HG03280 (cell line): ENCODE results near the gene TMED1.

ENCODE experiments used
- ATAC-seq: cut with Tn5 transposase; IDR thresholded peaks from one replicate; pipeline ENCODE4 v1.9.1; 2021; ENCODE audit warnings: mild to moderate bottlenecking, moderate library complexity; ENCODE audit not compliant: unreplicated experiment

The TMED1 gene

GRCh38 chr19:10835089-10835753, 791 bp downstream of the TMED1 start:
- ATAC-seq, result no peak

DNA sequence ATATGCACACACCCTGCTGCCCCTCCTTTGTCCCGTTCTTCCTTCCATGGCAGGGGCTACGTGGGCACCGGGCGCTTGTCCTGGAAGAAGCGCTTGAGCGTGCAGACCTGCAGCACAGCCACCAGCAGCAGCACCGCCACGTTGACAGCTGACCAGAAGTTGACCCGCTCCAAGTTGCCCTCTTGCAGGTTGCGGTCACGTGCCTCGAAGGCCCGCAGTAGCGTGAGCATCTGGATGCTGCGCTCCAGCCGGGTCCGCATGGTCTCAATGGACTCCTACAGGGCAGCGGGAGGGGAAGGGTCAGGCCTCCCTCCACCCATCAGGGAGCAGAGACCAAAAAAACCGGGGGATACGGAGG, 3.1 kb downstream of the TMED1 start:
- no peak for ATAC-seq

DNA sequence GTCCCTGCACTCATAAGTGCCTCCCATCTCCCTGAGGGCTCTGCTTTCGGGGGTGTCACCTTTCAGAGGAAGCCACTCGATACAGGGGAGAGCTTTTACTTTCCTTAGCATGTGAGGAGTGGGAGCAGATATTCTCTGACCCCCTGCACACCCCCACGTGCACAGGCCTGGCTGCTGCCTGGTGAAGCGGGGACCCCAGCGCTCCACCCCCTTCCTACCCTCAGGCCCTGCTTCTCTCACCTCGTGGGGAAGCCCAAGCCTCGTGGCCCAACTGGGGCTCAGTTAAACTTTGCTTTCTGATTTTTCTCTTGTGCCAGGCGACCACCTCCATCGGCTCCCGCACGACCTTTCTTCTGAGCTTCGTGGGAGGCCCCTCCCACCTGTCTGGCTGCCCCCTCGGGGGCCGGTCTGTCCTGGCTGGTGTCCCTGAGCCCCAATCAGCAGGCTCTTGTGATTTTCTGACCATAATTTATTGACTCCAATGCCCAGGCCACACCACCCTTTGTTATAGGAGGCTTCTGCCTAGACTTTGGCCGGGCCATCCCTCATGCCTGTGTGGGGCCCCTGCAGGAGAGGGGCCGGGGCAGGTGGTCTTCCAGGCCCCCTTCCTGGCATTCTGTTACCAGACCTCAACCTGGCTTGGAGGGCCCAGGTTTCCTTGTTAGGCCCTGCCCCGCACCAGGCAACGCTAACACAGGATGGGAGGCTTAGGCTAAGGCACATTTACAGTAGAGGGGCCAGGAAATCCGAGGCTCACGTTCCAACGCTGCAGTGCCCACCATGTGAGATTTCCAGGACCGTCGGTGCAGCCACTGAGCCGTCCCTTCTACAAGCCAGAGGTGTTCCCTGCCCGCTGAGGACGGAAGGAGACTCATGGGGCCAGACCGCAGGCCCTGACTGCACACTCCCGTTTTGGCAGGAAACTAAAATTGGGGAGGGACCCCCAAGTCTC, 3.7 kb downstream of the TMED1 start:
- ATAC-seq, result no peak

DNA sequence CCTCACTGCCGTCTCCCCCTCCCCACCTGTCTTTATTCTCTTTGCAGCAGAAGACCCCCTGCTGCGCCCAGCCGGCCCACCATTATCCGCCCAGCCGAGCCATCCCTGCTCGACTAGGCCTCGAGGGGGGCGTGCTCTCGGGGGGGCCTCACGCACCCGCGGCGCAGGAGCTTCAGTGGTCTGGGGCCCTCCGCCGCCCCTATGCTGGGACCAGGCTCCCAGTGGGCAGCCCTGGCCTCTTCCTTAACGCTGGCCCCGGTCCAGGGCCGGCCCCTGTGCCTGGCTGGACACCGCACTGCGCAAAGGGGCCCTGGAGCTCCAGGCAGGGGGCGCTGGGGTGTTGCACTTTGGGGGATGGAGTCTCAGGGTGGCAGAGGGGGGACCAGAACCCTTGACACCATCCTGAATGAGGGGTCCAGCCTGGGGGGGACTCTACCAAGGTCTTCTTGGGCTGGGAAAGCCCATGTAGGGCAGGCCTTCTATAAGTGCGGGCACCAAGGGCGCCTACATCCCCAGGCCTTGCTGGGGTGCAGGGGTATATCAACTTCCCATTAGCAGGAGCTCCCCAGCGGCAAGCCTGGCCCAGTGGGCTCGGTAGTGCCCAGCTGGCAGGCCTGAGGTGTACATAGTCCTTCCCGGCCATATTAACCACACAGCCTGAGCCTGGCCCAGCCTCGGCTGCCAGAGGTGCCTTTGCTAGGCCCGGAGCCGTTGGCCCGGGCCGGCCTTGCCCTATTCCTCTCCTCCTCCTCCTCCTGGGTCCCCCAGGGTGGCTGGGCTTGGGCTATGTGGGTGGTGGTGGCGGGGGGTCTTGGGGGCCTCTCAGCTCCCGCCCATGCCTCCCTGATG, 4.9 kb downstream of the TMED1 start:
- no peak for ATAC-seq

GRCh38 chr19:10830370-10830769, 5.6 kb downstream of the TMED1 start:
- ATAC-seq, result no peak

DNA sequence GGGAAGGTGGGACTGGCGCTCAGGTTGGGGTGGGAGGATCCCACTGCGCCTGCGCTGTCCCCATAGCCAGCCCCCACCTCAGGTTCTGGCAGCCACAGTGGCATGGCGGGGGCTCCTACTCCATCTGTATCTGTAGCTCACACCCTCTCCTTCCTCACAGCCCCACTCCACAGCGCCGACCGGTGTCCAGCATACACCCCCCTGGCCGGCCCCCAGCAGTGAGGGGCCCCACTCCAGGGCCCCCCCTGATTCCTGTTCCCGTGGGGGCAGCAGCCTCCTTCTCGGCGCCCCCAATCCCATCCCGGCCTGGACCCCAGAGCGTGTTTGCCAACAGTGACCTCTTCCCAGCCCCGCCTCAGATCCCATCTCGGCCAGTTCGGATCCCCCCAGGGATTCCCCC, 6.0 kb downstream of the TMED1 start:
- ATAC-seq, result no peak

DNA sequence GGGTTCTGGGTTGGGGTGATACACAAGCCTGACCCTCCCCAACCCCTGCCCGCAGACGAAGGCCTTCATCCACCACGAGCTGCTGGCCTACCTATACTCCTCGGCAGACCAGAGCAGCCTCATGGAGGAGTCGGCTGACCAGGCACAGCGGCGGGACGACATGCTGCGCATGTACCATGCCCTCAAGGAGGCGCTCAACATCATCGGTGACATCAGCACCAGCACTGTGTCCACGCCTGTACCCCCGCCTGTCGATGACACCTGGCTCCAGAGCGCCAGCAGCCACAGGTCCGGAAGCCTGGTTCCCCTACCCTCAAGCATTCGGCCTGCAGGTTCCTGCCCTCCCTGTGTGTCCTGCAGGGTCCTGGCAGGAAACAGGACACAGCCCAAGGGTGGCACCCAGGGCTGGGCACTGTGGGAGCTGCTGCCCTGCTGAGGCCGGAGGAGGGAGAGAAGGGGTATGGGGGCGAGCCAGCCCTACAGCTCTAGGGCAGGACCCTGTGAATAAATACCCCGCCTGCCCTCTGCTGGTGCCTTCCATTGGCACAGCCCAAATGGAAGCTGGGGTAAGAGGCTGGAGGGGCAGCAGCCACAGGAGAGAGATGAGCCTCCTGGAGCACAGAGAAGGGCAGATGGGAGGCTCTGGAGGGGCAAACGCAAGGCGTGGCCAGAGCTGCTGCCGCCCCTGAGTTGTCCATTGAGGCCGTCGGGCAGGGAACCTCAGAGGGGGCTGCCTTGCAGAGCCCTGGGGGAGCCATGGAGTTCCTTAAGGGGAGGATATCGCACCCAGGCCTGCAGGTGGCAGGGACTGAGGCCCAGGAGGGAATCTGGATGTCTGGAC, 6.8 kb downstream of the TMED1 start:
- no peak for ATAC-seq

- ATAC-seq, result no peak
Measured at GRCh38 chr19:10826846-10827245, 9.2 kb downstream of the TMED1 start.

DNA sequence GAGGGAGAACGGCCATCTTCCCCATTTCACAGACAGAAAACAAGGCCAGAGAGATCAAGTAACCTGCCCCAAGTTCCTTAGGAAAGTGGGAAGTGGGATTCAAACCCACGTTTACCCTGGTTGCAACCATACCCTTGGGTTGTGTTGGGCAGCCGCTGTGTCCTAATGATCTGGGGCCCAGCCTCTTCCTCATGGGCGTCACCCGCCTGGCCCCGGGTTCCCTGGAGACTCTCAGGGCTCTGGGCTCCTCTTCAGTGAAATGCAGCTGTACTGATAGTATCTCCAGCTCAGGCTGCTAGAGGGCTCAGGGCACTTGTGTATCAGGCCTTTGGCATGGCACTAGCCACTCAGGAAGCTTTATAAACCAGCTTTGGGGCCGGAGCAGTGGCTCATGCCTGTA, 9.8 kb downstream of the TMED1 start:
- no peak for ATAC-seq

- no peak for ATAC-seq
Measured at GRCh38 chr19:10823690-10824089, 12.3 kb downstream of the TMED1 start.

DNA sequence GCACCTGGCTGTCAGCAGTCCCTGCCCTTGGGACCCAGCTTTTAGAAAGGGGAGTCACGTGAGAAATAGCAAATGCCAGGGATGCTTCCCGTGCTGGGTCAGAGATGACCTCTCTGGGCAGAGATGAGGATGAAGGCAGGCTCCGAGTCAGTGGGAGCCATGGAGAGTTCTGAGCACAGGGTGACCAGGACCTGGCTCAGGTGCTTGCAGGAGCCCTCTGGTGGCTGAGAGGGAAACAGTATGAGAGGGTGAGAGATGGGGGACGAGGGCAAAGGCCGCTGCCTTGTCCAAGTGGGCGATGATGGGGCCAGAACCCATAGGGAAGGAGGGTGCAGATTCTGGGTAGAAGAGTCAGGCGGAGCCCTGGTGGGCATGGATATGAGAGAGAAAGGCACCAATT, 15.8 kb downstream of the TMED1 start:
- no peak for ATAC-seq

DNA sequence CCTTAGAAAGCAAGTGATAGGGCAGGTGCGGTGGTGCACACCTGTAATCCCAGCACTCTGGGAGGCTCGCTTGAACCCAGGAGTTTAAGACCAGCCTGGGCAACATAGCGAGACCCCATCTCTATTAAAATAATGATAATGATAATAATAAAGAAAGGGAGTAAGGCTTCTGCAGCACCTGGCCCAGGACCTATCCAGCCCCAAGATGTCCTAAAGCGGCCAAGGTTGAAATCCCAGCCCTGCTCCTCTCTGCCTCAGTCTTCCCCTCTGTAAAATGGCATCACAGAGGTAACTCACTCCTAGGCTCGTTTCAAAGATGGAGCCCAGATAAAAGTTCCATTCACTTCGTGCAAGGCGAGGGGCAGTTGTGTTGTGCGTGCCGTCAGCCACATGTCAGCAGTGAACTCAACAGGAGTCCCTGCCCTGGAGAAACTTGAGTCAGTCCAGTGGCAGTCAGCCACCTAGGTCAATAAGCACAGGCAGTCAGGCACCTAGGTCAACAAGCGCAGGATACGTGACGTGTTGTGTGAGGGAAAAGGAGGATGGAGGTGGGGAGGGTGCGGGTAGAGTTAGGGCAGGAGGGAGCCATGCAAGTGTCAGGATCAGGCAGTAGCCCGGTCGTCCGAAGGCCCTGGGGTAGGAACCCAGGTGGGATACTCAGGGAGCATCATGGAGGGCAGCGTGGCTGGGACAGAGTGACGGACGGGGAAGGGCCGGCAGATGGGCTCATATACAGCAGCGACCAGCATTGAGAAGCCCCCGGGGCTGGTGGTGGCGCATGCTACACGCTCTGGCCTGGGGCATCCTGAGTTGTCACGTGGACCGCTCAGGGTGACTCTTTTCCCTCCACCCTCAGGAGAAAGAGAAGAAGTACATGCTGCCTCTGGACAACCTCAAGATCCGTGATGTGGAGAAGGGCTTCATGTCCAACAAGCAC, 16.6 kb downstream of the TMED1 start:
- ATAC-seq, result no peak

- ATAC-seq, result no peak
Measured at GRCh38 chr19:10818301-10819123, 17.5 kb downstream of the TMED1 start.

DNA sequence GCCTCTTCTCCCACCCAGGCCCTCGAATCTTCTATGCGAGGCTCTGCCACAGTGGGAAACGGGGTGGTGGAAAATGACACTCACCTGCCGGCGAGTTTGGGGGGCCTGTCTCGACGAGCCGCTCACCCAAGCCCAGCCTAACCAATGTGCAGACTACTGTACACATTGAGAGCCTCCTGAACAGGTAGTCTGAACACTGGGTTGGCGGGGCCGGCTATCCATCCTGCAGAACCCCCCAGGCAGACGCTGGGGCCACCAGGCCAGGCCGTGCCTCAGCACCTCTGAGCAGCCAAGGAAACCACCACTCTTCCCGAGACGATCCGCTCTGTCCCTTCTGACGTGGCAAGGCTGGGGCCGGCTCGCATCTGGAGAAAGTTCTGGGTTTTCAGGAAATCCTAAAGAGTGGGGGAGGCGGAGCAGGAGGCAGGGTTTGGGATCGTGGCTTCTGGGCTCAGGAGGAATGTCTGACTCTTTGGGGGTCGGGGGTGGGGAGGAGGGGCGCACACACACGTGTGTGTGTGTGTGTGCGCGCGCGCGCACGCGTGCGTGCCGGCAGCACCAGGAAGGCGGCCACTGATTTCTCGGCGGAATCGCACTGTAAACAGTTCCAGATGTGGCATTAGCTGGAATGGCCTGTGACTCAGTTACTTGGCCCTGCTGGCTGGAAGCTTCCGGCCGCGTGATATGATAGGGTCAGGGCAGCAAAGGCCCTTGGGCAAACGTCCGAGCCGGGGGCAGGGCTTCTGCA, 18.5 kb downstream of the TMED1 start:
- no peak for ATAC-seq

- no peak for ATAC-seq
Measured at GRCh38 chr19:10816691-10817090, 19.3 kb downstream of the TMED1 start.

GRCh38 chr19:10815969-10816644, 19.9 kb downstream of the TMED1 start:
- no peak for ATAC-seq

DNA sequence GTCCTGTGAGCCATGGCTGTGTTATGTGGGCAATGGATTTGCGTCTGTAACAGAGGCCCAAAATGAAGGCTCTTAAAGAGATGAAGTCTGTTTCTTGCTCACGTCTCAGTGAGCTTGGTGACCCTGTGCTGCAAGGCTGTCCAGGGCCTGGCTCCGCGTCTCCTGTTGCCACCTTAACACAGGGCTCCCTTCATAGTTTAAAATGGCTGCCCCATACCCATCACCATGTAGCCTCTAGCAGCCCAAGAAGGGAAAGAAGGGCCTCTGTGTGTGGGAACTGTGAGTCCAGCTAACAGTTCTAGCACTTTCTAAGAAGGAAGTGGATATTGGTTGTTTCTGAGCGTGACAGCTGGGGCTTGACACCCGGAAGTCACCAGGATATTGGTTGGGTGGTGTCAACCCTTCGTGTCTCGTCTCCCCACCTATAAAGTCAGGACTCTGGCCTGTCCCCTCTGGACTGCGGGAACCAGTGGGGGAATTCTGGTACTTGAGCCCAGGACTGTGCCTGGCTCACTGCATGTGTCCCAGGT, 20.9 kb downstream of the TMED1 start:
- ATAC-seq, result no peak
